Endodermal cell (in vitro differentiated cells): ENCODE measurements around the gene ELL. TPM values are rescaled to one million over a fixed set of nuclear protein-coding genes. Genes with fewer than 3 reads are reported as not detected.
A peak's percentile ranks its signal among the peaks of the same experiment; 100 is the strongest.

ENCODE experiments used
- DNase-seq: peaks from one replicate; pipeline ENCODE4 v3.0.0-alpha.2; 2017
- H3K27ac ChIP-seq: 2 replicates; pipeline ENCODE4 v1.5.1; 2013; ENCODE audit warnings: mild to moderate bottlenecking, low read depth, low read length, moderate library complexity
- H3K27me3 ChIP-seq: 2 replicates; pipeline ENCODE4 v1.6.1; 2013; ENCODE audit warnings: mild to moderate bottlenecking, low read length, moderate library complexity; ENCODE audit not compliant: insufficient read depth, control insufficient read depth, poor library complexity, severe bottlenecking
- H3K36me3 ChIP-seq: 2 replicates; pipeline ENCODE4 v1.7.0; 2013; ENCODE audit warnings: mild to moderate bottlenecking, low read length, moderate library complexity; ENCODE audit not compliant: control insufficient read depth, insufficient read depth
- H3K4me1 ChIP-seq: one replicate; pipeline ENCODE4 v1.7.0; 2013; ENCODE audit warnings: low read length; ENCODE audit not compliant: control insufficient read depth, insufficient read depth
- H3K4me3 ChIP-seq: 2 replicates; pipeline ENCODE4 v1.5.1; 2013; ENCODE audit warnings: mild to moderate bottlenecking, low read length, moderate library complexity
- H3K9ac ChIP-seq: 2 replicates; pipeline ENCODE4 v1.6.1; 2013; ENCODE audit warnings: mild to moderate bottlenecking, low read length, moderate library complexity; ENCODE audit not compliant: poor library complexity, severe bottlenecking; ENCODE audit errors: extremely low read depth
- H3K9me3 ChIP-seq: 2 replicates; pipeline ENCODE4 v1.6.1; 2013; ENCODE audit warnings: mild to moderate bottlenecking, low read length, moderate library complexity; ENCODE audit not compliant: control insufficient read depth
- H3K27ac Mint-ChIP-seq: 2 replicates; pipeline ENCODE4 v1.8.0; 2020; ENCODE audit warnings: mixed read lengths
- H3K27me3 Mint-ChIP-seq: 2 replicates; pipeline ENCODE4 v1.8.0; 2021; ENCODE audit warnings: mild to moderate bottlenecking, mixed read lengths; ENCODE audit not compliant: insufficient read depth
- H3K36me3 Mint-ChIP-seq: 2 replicates; pipeline ENCODE4 v1.8.0; 2020; ENCODE audit warnings: low read depth, mixed read lengths
- H3K4me1 Mint-ChIP-seq: 2 replicates; pipeline ENCODE4 v1.8.0; 2020; ENCODE audit warnings: mixed read lengths
- H3K4me3 Mint-ChIP-seq: 2 replicates; pipeline ENCODE4 v1.8.0; 2020; ENCODE audit warnings: mild to moderate bottlenecking, moderate library complexity, mixed read lengths
- H3K9me3 Mint-ChIP-seq: 2 replicates; pipeline ENCODE4 v1.8.0; 2020; ENCODE audit warnings: mild to moderate bottlenecking, mixed read lengths
- WGBS, 2 experiments: methylation state at CpG; one replicate each; pipeline versions ENCODE4 v1.1.5 to v1.1.7; 2013; ENCODE audit warnings: missing lambda C conversion rate in 2 of 2, mixed read lengths in 1 of 2; ENCODE audit not compliant: insufficient coverage in 1 of 2, insufficient read length in 1 of 2; 5-methylcytosine and 5-hydroxymethylcytosine counted together
- total RNA-seq, 2 donors: library from RNA; stranded (reverse); fragmentation: NEBNext Ultra II Directional in 1 of 2; extraction: Animal tissue kit (Norgen Biotek cat#: 25700) in 1 of 2; gene quantifications; 2 replicates in 1 of 2; 3 replicates in 1 of 2; pipeline ENCODE4 v1.2.1, GENCODE V29; 2021
- TF ChIP-seq, protein P1 (sequence below): fragments of 200-600 bp; sonication (generic); conservative IDR thresholded peaks from 2 replicates; pipeline ENCODE4 v1.5.0; 2021; ENCODE audit warnings: antibody characterized with exemption, mild to moderate bottlenecking

The ELL gene
- total RNA-seq, 2 donors from 2014 or later, result 10.9 to 15.4 TPM

DNA sequence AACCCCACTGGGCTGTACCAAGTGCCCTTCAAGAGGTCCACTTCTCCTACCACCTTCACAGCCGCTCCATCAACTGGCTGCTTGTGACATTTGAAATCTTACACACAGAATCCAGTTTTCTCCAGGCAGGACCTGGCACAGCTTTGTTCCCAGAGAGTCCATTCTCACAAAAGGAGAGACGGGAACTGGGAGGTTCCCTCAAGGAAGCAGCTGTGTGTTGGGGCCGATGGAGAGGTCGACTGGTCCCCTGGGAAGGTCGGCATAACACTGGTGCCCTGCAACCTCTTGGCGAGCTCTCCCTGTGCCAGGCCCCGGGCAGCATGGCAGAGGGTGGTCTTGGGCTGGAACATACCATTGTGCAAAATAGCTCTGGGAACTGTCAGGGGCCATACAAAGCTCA lies 21.5 kb downstream of the ELL start:
- TF ChIP-seq, protein P1, sequence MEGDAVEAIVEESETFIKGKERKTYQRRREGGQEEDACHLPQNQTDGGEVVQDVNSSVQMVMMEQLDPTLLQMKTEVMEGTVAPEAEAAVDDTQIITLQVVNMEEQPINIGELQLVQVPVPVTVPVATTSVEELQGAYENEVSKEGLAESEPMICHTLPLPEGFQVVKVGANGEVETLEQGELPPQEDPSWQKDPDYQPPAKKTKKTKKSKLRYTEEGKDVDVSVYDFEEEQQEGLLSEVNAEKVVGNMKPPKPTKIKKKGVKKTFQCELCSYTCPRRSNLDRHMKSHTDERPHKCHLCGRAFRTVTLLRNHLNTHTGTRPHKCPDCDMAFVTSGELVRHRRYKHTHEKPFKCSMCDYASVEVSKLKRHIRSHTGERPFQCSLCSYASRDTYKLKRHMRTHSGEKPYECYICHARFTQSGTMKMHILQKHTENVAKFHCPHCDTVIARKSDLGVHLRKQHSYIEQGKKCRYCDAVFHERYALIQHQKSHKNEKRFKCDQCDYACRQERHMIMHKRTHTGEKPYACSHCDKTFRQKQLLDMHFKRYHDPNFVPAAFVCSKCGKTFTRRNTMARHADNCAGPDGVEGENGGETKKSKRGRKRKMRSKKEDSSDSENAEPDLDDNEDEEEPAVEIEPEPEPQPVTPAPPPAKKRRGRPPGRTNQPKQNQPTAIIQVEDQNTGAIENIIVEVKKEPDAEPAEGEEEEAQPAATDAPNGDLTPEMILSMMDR, result no peak
- peaks cover 12% of the 10 kb centered on the region for H3K4me1 Mint-ChIP-seq
- H3K9me3 Mint-ChIP-seq, result no peaks in the 10 kb centered on the region
- H3K36me3 Mint-ChIP-seq, result no peaks in the 10 kb centered on the region
- Histone ChIP-seq H3K27ac (no peak overlapping the region), H3K36me3 (no peaks in the 10 kb centered on the region), H3K4me3 (no peak overlapping the region), H3K27me3 (no peaks in the 10 kb centered on the region), H3K4me1 (peaks cover 12% of the 10 kb centered on the region), H3K9ac (no peak overlapping the region), H3K9me3 (no peaks in the 10 kb centered on the region)
- no peaks in the 10 kb centered on the region for H3K27me3 Mint-ChIP-seq
- no peak for DNase-seq
- H3K27ac Mint-ChIP-seq, result peak overlapping the region; percentile 48
- WGBS, 2 experiments, result 89 to 100% methylated on average over 4 to 7 of the region's 7 CpGs
- H3K4me3 Mint-ChIP-seq, result no peak overlapping the region

DNA sequence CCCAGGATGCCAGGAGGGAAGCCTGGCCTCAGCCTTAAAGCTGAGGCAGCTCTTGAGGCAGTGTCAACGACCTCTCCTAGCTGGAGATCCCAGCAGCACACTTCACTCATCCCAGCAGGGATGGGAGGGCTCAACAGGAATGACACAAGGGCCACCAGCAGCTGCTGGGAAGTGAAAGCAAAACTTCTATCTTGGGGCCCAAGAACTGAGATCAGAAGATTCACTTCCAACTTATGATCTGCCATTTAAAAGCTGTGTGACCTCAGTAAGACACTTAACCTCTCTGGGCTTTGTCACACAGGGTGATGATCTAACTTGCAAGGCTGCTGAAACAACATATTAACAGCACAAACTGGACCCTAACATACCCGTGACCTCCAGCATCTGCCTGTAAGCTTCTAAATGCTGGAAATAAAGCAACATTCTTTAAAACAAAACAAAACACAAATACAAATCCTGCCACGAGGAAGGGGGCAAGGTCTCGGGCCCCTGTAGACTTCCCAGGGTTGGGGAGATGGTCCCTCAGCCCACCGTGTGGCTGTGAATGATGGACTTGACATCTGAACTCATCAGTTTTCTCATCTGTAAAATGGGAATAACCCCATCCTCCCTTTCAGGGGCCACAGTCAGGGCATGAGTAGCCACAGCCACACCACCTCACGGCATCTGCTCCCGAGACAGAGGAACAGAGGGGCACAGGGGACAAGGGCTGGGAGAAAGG lies 22.7 kb downstream of the ELL start:
- Mint-ChIP-seq H3K4me3 (no peak overlapping the region), H3K27ac (no peak overlapping the region)

DNA sequence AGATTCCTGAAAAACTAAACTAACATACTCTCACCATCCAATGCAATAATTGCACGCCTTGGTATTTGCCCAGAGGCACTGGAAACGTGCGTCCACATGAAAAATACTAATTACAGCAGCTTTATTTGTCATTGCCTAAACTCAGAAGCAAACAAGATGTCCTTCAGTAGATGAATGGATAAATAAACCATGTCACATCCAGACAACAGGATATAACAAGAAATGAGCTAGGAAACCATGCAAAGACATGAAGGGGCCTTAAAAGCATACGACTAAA lies 25.0 kb downstream of the ELL start:
- TF ChIP-seq, protein P1, result no peak
- no peaks in the 10 kb centered on the region for H3K9me3 ChIP-seq
- 94 to 100% methylated on average over 2 to 4 of the region's 4 CpGs for WGBS, 2 experiments
- H3K4me3 Mint-ChIP-seq, result no peak overlapping the region
- no peak overlapping the region for H3K9ac ChIP-seq
- DNase-seq, result no peak
- H3K36me3 Mint-ChIP-seq, result peaks cover under 1% of the 10 kb centered on the region
- no peaks in the 10 kb centered on the region for H3K36me3 ChIP-seq
- H3K4me1 Mint-ChIP-seq, result peaks cover 11% of the 10 kb centered on the region
- no peak overlapping the region for H3K27ac ChIP-seq
- no peak overlapping the region for H3K27ac Mint-ChIP-seq
- no peaks in the 10 kb centered on the region for H3K27me3 Mint-ChIP-seq
- no peaks in the 10 kb centered on the region for H3K9me3 Mint-ChIP-seq
- no peak overlapping the region for H3K4me3 ChIP-seq
- H3K27me3 ChIP-seq, result no peaks in the 10 kb centered on the region
- H3K4me1 ChIP-seq, result no peaks in the 10 kb centered on the region

More for the DNA sequence above, 22.7 kb downstream of the ELL start:
- Mint-ChIP-seq H3K36me3 (no peaks in the 10 kb centered on the region), H3K9me3 (no peaks in the 10 kb centered on the region), H3K4me1 (peaks cover 4% of the 10 kb centered on the region), H3K27me3 (no peaks in the 10 kb centered on the region)
- Histone ChIP-seq H3K9me3 (no peaks in the 10 kb centered on the region), H3K36me3 (no peaks in the 10 kb centered on the region), H3K27ac (no peak overlapping the region), H3K4me1 (peaks cover 3% of the 10 kb centered on the region), H3K4me3 (no peak overlapping the region), H3K9ac (no peak overlapping the region), H3K27me3 (no peaks in the 10 kb centered on the region)
- DNase-seq, result no peak
- TF ChIP-seq, protein P1, result no peak
- 80 to 87% methylated on average over 4 to 7 of the region's 7 CpGs for WGBS, 2 experiments
